GM19023 (cell line): ENCODE data around the gene MYOM1.
A peak's percentile ranks its signal among the peaks of the same experiment; 100 is the strongest.

Experiments
- ATAC-seq: cut with Tn5 transposase; IDR thresholded peaks from one replicate; pipeline ENCODE4 v1.9.1; 2021; ENCODE audit warnings: mild to moderate bottlenecking, moderate library complexity; ENCODE audit not compliant: unreplicated experiment

The MYOM1 gene

GRCh38 chr18:3250237-3251107 is 30.7 kb upstream of the MYOM1 start:
- no peak for ATAC-seq

DNA sequence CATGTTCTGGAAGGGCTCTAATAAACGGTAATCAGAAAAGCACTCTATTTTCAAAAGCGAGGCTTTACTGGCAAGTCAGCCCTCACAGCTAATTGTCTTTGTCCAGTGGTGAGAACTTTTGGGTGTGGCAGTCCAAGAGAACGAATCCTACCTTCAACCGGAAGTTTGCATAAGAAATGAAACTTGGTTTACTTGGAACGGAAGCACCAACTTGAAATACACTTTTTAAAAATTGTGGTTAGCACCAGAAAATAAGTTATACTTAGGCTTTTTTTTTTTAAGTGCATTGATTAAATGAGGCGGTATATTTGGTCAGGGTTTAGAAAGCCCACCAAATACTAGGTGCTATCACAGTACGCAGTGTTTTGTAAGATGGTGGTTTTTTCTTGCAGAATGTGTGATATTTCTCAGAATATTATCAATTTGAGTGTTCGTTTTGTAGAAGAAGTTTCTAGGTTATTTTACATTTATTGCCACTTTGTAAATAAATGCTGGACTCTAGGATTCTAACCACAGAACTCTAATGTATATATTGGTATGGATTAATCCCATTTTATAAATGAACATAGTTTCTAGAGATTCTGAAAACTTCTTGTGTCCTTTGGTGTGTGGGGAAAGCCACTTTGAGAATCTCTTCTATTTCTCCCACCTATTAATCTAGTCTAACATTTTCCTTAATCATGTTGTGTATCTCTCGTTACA is 29.0 kb upstream of the MYOM1 start:
- no peak for ATAC-seq

DNA sequence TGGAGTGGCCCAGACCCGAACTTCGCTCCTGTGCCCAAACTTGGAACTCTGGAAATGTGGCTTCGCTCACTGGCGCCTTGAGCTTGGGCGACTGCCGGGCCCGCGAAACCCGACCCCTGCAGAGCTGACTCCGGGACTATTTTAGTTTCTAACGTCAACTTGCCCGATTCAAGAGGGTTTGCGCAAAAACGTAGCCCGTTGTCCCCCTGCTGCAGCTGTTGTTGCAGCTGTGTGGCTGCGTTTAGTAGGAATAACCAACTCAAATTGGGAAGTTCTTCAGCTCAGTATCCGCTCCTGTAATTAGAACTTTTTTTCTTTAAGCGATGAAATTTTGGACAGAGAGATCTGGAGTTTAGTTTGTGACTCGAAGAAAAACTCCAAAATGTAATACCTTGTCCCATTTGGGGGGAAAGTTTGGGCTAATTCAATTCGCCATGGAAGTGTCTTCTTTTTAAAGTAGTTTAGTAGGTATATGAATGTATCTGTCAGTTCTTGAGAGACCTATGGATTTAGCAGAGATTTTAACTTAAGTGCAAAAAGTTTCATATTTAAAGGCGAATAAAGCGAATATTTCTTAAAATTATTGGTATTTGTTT is 28.4 kb upstream of the MYOM1 start:
- no peak for ATAC-seq

DNA sequence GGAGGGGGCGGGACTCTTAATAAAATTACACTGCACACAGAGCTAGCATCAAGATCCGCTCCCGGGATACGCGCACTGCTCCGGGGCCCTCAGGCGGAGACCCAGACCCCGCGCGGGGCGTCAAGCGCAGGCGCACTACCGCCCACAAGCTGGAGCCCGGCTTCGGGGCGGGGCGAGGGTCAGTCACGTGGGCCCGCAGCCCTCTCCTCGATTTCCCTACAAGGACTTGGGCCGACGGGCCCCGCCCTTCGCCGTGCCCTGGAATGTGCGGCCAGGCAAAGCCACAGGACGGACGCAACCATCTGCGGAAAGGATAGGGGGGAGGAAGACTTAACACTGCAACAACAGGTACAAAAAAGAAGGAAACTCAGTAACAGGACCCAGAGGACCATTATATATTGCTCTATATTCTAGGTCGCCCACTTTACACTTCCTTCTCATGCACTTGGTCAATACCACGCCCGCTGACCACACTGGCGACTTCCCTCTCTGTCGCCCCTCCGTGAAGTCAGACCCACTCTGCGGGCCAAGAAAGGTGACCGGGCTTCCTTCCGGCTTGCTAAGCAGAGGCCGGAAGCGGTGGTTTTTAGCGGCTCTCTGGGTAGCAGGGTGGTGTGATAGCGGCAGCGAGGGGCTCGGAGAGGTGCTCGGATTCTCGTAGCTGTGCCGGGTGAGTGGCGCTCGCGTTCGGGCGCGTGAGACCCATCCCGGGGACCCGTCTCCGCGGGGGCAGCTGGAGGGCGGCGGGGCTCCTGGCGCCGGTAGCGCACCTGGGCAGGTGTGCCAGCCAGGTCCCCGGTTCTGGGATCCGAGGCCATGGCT is 27.7 kb upstream of the MYOM1 start, which contains the start of gene MYL12A:
Gene MYL12A (plus strand): TSS at position 562 of the 822 bp plus-strand sequence. CDS start 5,447 bp downstream, outside the sequence.
- ATAC-seq = peak; percentile 90

DNA sequence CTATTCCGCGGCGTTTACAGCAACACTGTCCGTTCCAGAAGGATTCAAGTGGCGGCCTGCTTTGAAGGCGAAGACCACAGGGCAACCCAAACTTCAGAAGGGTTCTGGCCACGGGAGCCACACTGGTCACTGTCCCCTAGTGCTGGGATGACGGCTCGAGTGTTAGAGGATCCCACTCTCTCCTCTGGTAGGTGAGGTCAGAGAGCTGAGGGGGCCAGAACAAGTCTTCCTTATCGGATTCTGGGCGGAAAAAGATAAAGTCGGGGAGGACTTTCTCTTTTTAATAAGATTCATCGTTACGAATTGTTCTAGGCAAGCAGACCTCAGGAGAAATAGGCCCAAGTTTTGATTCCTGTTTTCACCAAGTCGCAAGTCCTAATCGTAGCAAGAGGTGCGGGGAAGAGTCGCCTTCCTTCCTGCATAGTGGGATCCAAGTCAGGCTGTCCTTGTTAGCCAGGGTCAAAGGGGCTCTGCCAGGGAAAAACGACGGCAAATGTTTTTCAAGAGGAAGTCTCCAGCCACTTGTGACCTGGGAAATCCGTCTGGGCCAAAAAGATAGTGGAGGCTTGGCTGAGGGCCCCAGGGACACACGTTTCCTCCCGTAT is 27.0 kb upstream of the MYOM1 start:
- ATAC-seq = no peak

- peak; percentile 51 for ATAC-seq
These were observed 26.3 kb upstream of the MYOM1 start for GRCh38 chr18:3245853-3246634.

DNA sequence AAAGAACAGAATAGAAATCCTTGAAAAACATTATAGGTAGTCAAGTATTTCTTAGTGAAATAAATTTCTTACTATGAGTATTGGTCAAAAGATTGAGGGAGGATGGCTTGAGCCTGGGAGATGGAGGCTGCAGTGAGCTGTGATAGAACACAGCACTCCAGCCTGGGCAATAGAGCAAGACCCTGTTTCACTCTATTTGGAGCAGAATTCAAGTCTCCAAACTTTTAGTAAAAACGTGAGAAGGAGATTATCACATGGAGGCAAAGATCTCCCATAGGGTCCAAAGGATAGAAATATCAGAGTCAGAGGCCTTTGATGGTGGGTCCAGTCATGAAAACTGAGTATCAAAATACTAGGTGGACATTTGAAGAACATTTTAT is 25.4 kb upstream of the MYOM1 start:
- ATAC-seq = no peak

DNA sequence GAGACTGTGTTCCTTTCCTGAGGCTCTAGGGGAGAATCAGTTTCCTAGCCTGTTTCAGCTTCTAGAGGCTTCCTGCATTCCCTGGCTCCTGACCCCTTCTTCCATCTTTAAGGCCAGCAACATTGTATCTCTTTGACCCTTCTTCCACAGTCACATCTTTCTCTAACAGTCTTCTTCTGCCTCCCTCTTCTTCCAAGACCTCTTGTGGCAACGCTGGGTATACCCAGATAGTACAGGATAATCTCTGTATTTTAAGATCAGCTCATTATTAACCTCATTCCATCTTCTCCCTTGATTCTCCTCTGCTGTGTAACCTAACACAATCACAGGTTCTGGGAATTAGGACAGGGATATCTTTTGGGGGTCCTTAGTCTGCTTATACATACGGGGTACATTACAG is 19.0 kb upstream of the MYOM1 start:
- ATAC-seq = no peak

GRCh38 chr18:3236470-3236869 is 16.7 kb upstream of the MYOM1 start:
- no peak for ATAC-seq

- no peak for ATAC-seq
These were observed 16.1 kb upstream of the MYOM1 start for GRCh38 chr18:3235846-3236245.

DNA sequence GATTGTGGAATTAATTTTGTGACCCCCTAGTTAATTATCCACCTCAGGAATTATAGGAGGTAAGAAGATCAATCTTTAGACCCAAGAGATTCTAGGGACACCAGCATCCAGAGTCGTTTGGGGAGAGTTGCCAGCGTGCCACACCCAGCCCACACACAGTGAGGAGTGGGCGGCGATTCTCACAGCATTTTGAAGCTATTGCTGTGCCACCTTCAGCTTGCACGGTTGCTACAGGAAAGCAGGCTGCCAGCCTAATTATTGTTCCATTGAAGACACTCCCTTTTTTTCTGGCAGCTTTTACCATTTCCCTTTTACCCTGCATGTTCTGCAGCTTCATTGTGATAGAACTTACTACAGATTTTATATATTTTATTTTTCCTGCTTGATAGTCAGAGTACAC is 14.7 kb upstream of the MYOM1 start:
- no peak for ATAC-seq

GRCh38 chr18:3233433-3234168 is 13.8 kb upstream of the MYOM1 start:
- ATAC-seq = no peak

DNA sequence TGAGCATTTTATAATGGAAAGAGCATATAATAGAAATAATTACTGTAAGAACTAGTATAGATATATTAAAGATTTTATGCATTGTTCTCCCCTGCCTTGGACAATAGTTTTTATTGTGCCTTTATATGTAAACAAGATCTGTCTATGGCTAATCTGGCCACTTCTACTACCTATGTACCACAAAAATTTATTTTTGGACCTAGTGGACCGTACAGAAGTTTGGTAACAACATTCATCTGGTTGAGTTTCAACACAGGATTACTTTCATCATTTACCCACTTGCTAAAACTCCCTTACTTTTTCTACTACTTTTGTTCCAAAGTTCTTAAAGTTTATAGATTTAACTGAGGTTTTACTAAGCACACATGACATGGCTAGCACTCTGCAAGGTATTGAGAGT is 13.2 kb upstream of the MYOM1 start:
- ATAC-seq = no peak

GRCh38 chr18:3230401-3231334 is 10.9 kb upstream of the MYOM1 start:
- ATAC-seq = no peak

DNA sequence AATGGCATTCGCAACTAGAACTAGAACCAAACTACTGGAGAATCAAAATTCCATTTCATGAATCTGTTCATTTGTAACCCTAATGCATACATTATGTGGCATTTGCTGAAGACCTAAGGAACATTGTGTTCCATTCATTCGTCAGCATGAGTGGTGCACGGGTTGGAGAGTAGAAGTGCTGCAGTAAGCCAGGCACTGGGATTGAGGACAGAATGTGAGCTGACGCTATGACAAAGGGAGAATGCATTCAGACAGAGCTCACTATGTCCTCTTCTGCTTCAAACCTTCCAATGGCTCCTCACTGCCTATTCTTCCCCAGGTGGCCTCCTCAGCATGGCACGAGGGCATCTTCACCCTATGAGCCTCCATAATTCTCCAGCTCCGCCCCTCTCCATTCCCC is 6.3 kb upstream of the MYOM1 start:
- ATAC-seq = no peak

DNA sequence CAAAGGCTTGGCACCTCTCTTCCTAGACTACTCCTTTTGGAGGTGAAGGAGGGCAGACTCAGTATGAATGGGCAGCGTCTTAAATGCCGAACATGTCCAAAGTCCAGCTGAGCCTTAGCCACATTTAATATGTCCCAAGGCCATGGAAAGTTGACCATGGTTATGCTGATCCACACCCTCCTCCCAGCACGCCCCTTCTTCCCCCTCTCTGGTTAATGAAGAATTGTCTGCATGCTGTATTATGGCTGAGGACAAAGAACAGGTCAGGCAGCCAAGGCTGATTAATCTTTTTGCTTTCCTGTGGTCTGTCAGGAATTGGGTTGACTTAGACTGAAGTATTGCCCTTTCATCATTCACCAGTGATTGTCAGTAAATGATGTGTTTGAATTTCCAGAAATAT is 5.8 kb upstream of the MYOM1 start:
- ATAC-seq = no peak

DNA sequence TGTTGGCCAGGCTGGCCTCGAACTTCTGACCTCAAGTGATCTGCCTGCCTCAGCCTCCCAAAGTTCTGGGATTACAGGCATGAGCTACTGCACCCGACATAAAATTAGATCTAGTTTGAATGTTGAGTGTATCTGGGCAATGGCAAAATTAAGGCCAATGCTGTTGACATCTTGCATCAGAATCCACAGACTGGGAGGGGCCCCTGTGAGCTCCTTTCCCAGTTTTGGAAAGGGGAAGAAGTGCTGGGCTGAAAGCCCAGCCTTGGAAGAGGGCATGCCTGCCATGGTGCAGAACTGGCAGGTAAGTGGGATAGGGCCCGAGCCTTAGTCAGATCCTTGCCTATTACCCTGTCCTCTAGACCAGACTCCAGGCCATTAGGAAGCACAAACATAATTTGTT is 4.5 kb upstream of the MYOM1 start:
- no peak for ATAC-seq

DNA sequence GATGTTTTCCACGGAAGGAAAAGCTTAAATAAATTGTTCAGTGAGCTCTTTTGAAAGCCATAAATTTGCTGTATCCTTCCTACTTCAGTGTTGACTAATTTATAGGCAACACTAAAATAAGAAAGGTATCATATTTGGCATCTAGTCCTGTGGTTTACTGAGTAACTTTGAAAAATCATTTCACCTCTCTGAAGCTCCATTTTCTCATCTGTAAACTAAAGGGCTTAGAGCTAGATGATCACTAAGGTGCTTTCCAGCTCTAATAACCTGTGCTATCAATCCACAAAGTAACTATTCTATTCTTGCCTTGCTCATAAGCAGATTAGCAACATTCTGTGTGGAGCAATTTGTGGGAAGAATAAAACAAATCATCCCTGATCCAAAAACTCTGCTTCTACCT is 3.6 kb upstream of the MYOM1 start:
- no peak for ATAC-seq
